Vagina (tissue), 2 donors: ENCODE data around the gene GCNT4.

Experiments used
- CTCF ChIP-seq, 3 experiments: fragments of 450-650 bp in 2 of 3; fragments of 200-600 bp in 1 of 3; sonication (generic) in 1 of 3; IDR thresholded peaks; one replicate each; pipeline ENCODE4 v1.5.1; 2017 to 2019; ENCODE audit warnings: antibody characterized with exemption in 3 of 3, mild to moderate bottlenecking in 2 of 3, moderate library complexity in 2 of 3
- POLR2A ChIP-seq, 2 donors: fragments of 450-650 bp; IDR thresholded peaks; one replicate each; pipeline ENCODE4 v1.6.1; 2017; ENCODE audit warnings: antibody characterized with exemption in 2 of 2, mild to moderate bottlenecking in 2 of 2, moderate library complexity in 2 of 2
- POLR2AphosphoS5 ChIP-seq, 2 donors: sonication (generic); formaldehyde crosslinking; IDR thresholded peaks; one replicate each; pipeline ENCODE4 v1.9.0; 2017; ENCODE audit warnings: antibody characterized with exemption in 2 of 2, mild to moderate bottlenecking in 2 of 2, low read depth in 1 of 2; ENCODE audit not compliant: insufficient read depth in 1 of 2

DNA sequence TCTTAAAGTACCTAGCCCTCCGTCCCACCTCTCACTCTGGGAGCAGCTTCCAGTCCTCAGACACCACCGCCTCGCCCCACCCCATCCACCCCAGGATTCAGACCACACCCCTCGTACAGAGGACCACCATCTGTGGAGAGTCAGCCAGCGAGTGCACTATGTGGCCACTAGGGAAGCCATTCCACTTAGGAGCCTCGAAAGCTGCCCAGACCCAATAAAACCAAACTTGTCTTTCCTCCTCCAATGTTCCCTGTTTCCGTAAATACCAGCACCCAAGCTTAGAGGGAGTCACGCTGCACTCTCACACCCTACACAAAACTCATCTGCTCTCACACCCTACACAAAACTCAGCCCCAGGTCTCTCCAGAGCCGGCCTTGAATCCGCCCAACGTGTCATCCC is 1.9 kb downstream of the GCNT4 start:
- TF ChIP-seq POLR2A (IDR thresholded peaks at IDR 0.05) (no peak), CTCF (IDR thresholded peaks at IDR 0.05) (peak in 1 of 3 experiments; percentile 11), POLR2AphosphoS5 (IDR thresholded peaks at IDR 0.05; ENCODE audit: insufficient read depth in 1 of 2, low read depth in 1 of 2) (no peak)
